Smooth muscle cell (in vitro differentiated cells): Measurements from ENCODE around the gene IFITM2. TPM values are rescaled to one million over a fixed set of nuclear protein-coding genes. Genes with fewer than 3 reads are reported as not detected.

Experiments
- DNase-seq: peaks from one replicate; lab custom pipeline; 2025; ENCODE audit not compliant: unreplicated experiment; lab: John Stamatoyannopoulos, UW
- H2AFZ ChIP-seq: fragments of 200-600 bp; sonication (generic); 2 replicates; pipeline ENCODE4 v1.6.0; 2016; ENCODE audit warnings: antibody characterized with exemption, low read depth, mild to moderate bottlenecking
- H3F3A ChIP-seq: fragments of 200-600 bp; sonication (generic); 2 replicates; pipeline ENCODE4 v1.6.0; 2017; ENCODE audit warnings: antibody characterized with exemption, low read depth
- H3K27ac ChIP-seq: fragments of 200-600 bp; sonication (generic); 2 replicates; pipeline ENCODE4 v1.5.1; 2016; ENCODE audit warnings: low read depth, mild to moderate bottlenecking
- H3K27me3 ChIP-seq: fragments of 200-600 bp; sonication (generic); 2 replicates; pipeline ENCODE4 v1.6.1; 2016; ENCODE audit warnings: low read depth, mild to moderate bottlenecking
- H3K36me3 ChIP-seq: fragments of 200-600 bp; sonication (generic); 2 replicates; pipeline ENCODE4 v1.5.1; 2016; ENCODE audit warnings: low read depth
- H3K4me1 ChIP-seq: fragments of 200-600 bp; sonication (generic); 2 replicates; pipeline ENCODE4 v1.5.1; 2016; ENCODE audit warnings: low read depth
- H3K4me2 ChIP-seq: fragments of 200-600 bp; sonication (generic); 2 replicates; pipeline ENCODE4 v1.6.0; 2016; ENCODE audit warnings: mild to moderate bottlenecking
- H3K4me3 ChIP-seq: fragments of 200-600 bp; sonication (generic); 2 replicates; pipeline ENCODE4 v1.5.1; 2016; ENCODE audit warnings: mild to moderate bottlenecking
- H3K79me2 ChIP-seq: fragments of 200-600 bp; sonication (generic); 2 replicates; pipeline ENCODE4 v1.6.0; 2016; ENCODE audit warnings: low read depth, mild to moderate bottlenecking
- H3K9ac ChIP-seq: fragments of 200-600 bp; sonication (generic); 2 replicates; pipeline ENCODE4 v1.6.0; 2016; ENCODE audit warnings: low read depth
- H3K9me3 ChIP-seq: fragments of 200-600 bp; sonication (generic); replicated peaks from 2 replicates; pipeline ENCODE4 v1.5.1; 2016; ENCODE audit warnings: low read depth
- H4K20me1 ChIP-seq: fragments of 200-600 bp; sonication (generic); 2 replicates; pipeline ENCODE4 v1.6.0; 2016; ENCODE audit warnings: low read depth
- CTCF ChIP-seq: fragments of 200-600 bp; sonication (generic); IDR thresholded peaks from 2 replicates; pipeline ENCODE4 v1.5.1; 2017; ENCODE audit warnings: borderline replicate concordance, mild to moderate bottlenecking, antibody characterized with exemption; ENCODE audit not compliant: insufficient read depth, poor library complexity, severe bottlenecking
- WGBS: methylation state at CpG from one replicate; pipeline ENCODE4 v1.1.7; 2016; ENCODE audit warnings: low lambda C conversion rate; 5-methylcytosine and 5-hydroxymethylcytosine counted together
- polyA plus RNA-seq: library from polyadenylated mRNA; unstranded; fragments of >200 nt; fragmentation: Nextera tagmentation; extraction: Ambion mirVana; gene quantifications from 2 replicates; pipeline ENCODE4 v1.2.1, GENCODE V29; 2016
- total RNA-seq: library from RNA; depleted of rRNA; stranded (reverse); fragments of >200 nt; gene quantifications from 2 replicates; pipeline ENCODE4 v1.2.3, GENCODE V29; 2014

IFITM2 gene
- total and polyA plus RNA-seq, 2 experiments from 2014 or later: 210 to 1,486 TPM

DNA sequence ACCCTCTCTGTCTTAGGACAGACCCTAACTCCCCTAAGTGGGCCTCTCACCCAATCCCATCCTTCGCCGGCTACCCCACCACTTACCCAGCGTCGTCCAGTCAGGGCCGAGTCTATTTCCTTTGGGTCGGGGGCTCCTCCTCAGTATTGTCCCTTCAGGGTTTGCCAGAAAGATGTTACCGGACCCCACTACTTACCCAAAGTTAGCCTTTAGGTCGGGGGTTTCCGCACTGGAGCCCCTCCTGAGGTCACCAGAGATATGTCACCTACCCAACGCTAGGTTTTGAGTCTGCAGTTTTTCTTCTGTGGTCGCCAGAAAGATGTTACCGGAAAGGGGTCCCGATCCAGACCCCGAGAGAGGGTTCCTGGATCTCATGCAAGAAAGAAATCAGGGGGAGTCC, 43.8 kb downstream of the IFITM2 start:
- no peak for DNase-seq

GRCh38 chr11:352456-353031, 44.9 kb downstream of the IFITM2 start:
- no peaks in the 10 kb centered on the region for H3K9me3 ChIP-seq
- H3K79me2 ChIP-seq: no peaks in the 10 kb centered on the region
- no peak for TF ChIP-seq CTCF
- peaks cover 26% of the 10 kb centered on the region for H3F3A ChIP-seq
- H3K9ac ChIP-seq: no peak overlapping the region
- no peak for DNase-seq
- peak overlapping the region; percentile 91 for H2AFZ ChIP-seq
- no peak overlapping the region for H3K4me2 ChIP-seq
- H3K4me1 ChIP-seq: peaks cover 31% of the 10 kb centered on the region
- no peak overlapping the region for H3K4me3 ChIP-seq
- no peaks in the 10 kb centered on the region for H4K20me1 ChIP-seq
- H3K27ac ChIP-seq: peak overlapping the region; percentile 98
- H3K36me3 ChIP-seq: no peaks in the 10 kb centered on the region
- no peaks in the 10 kb centered on the region for H3K27me3 ChIP-seq
- WGBS: 97% methylated on average over 12 of the region's 12 CpGs

More for the DNA sequence above, 43.8 kb downstream of the IFITM2 start:
- no peaks in the 10 kb centered on the region for H3K27me3 ChIP-seq
- H3F3A ChIP-seq: peaks cover 26% of the 10 kb centered on the region
- TF ChIP-seq CTCF: no peak
- no peak overlapping the region for H3K4me3 ChIP-seq
- no peaks in the 10 kb centered on the region for H4K20me1 ChIP-seq
- H3K36me3 ChIP-seq: no peaks in the 10 kb centered on the region
- H3K79me2 ChIP-seq: no peaks in the 10 kb centered on the region
- H2AFZ ChIP-seq: no peak overlapping the region
- 94% methylated on average over 14 of the region's 14 CpGs for WGBS
- no peaks in the 10 kb centered on the region for H3K9me3 ChIP-seq
- peaks cover 31% of the 10 kb centered on the region for H3K4me1 ChIP-seq
- no peak overlapping the region for H3K27ac ChIP-seq
- no peak overlapping the region for H3K4me2 ChIP-seq
- no peak overlapping the region for H3K9ac ChIP-seq

GRCh38 chr11:353179-353873, 45.7 kb downstream of the IFITM2 start:
- no peak for DNase-seq
- WGBS: 32% methylated on average over 16 of the region's 16 CpGs
- H2AFZ ChIP-seq: peak overlapping the region; percentile 91
- H3K4me2 ChIP-seq: peak overlapping the region; percentile 52
- peak overlapping the region; percentile 98 for H3K27ac ChIP-seq
- no peaks in the 10 kb centered on the region for H3K27me3 ChIP-seq
- H3K4me1 ChIP-seq: peaks cover 31% of the 10 kb centered on the region
- H3K36me3 ChIP-seq: no peaks in the 10 kb centered on the region
- no peaks in the 10 kb centered on the region for H3K79me2 ChIP-seq
- TF ChIP-seq CTCF: no peak
- no peaks in the 10 kb centered on the region for H3K9me3 ChIP-seq
- H3K9ac ChIP-seq: peak overlapping the region; percentile 47
- no peaks in the 10 kb centered on the region for H4K20me1 ChIP-seq
- peak overlapping the region; percentile 8 for H3K4me3 ChIP-seq
- peaks cover 26% of the 10 kb centered on the region for H3F3A ChIP-seq
